ENCODE data around the gene FADS2.

FADS2 gene

DNA sequence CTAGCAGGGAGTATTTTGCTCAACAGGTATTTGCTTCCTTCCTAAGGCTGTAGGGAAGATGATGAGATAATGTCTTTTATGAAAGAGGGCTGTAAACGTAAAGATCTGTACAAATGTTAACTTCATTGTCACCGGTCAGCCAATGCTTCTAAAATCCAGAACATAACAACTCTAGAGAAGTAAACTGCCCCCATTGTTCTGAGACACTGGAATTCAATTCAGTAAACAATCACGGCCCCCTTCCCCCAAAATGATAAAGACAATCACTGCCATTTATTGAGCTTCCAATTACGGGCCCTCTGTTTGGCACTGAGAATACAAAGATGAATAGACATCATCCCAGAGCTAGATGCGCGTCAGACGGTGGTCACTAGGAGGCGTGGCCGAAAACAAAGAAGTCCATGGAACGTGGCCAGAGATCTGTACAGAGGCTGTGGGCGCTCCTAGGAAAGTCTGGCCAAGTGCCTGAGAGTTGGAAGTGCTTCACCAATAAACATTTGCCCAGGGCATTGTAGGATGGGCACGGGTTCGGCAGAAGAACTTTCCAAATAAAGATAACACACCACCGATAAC is 36.3 kb upstream of the FADS2 start:
- peaks cover 13% of the 10 kb centered on the region for H3K4me1 ChIP-seq
- peak; percentile 74 to 85 for DNase-seq (ENCODE audit: low spot score in 2 of 2)
- H3K36me3 ChIP-seq (replicated peaks), result peaks cover 70% of the 10 kb centered on the region
- in situ Hi-C loops (cut with MboI; ENCODE audit: low sequenced_read_pairs), result no loop called here
- H3K27me3 ChIP-seq (ENCODE audit: low read depth), result no peaks in the 10 kb centered on the region
- H3K4me3 ChIP-seq, result peak overlapping the region; percentile 95
- no peaks in the 10 kb centered on the region for H3K9me3 ChIP-seq

DNA sequence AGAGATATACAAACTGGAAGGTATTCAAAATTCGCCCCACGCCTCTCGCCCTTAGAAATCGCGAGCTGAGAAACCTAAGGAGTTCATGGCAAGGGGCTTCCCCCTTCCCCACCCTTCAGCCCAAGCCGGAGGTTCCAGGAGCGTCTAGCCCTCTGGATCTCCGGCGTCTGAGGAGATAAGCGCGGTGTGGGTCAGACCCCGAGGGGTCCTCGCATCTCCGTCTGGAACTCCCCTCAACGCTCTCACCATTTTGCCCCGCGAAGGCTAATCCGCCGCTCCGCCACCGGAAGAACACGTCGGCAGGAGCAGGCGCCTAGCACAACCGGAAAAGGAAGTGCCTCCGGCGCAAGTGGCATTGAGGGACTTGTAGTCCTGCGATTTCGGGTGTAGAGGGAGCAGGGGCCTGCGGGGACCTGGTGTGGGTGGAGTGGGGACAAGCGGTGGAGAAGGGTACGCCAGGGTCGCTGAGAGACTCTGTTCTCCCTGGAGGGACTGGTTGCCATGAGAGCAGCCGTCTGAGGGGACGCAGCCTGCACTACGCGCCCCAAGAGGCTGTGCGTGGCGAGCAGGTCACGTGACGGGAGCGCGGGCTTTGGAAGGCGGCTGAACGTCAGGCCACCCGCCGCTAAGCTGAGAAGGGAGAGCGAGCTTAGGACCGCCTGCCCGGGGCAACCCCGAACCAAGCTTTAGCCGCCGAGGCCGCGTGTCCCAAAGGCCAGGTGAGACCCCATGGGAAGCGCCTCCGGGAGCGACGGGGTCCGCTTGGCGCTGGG is 35.6 kb upstream of the FADS2 start, which contains the start of the genes FEN1 and TMEM258:
Gene FEN1 (plus strand): TSS at position 602 of the 773 bp plus-strand sequence. CDS start 2,451 bp downstream, outside the sequence.
Gene TMEM258 (minus strand): TSS at position 290 of the 773 bp plus-strand sequence. CDS start 41 bp downstream, at position 249.
- Histone ChIP-seq H3K4me3 (peak within 1 kb of the TSS; percentile 95), H3K9me3 (no peaks in the 10 kb centered on the region), H3K4me1 (peaks cover 16% of the 10 kb centered on the region), H3K36me3 (replicated peaks) (peaks cover 68% of the 10 kb centered on the region), H3K27me3 (ENCODE audit: low read depth) (no peaks in the 10 kb centered on the region)
- DNase-seq (ENCODE audit: low spot score in 2 of 2), result peak; percentile 90 to 93
- in situ Hi-C loops (cut with MboI; ENCODE audit: low sequenced_read_pairs), result no loop called here

GRCh38 chr11:61793083-61793828 is 34.8 kb upstream of the FADS2 start:
- peaks cover 18% of the 10 kb centered on the region for H3K4me1 ChIP-seq
- no peaks in the 10 kb centered on the region for H3K9me3 ChIP-seq
- H3K4me3 ChIP-seq, result peak overlapping the region; percentile 95
- H3K27me3 ChIP-seq (ENCODE audit: low read depth), result no peaks in the 10 kb centered on the region
- peak in 1 of 2 experiments; percentile 31 for DNase-seq (ENCODE audit: low spot score in 2 of 2)
- in situ Hi-C loops (cut with MboI; ENCODE audit: low sequenced_read_pairs), result no loop called here
- peaks cover 62% of the 10 kb centered on the region for H3K36me3 ChIP-seq (replicated peaks)

DNA sequence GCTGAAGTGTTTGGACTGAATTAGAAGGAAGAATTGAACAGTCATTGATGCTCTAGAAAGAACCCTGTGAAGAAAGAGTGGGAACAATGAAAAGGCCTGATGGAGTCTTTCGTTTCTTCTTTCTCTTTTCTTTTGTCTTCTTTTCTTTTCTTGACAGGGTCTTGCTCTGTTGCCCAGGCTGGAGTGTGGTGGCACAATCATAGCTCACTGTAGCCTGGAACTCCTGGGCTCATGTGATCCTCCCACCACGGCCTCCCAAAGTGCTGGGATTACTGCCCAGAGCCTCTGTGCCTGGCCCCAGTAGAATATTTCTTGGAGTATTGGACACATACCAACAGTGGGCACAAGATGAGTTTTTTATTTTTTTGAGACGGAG is 34.3 kb upstream of the FADS2 start:
- Histone ChIP-seq H3K4me1 (peaks cover 18% of the 10 kb centered on the region), H3K27me3 (ENCODE audit: low read depth) (no peaks in the 10 kb centered on the region), H3K9me3 (no peaks in the 10 kb centered on the region), H3K4me3 (peak overlapping the region; percentile 95), H3K36me3 (replicated peaks) (peaks cover 56% of the 10 kb centered on the region)
- in situ Hi-C loops (cut with MboI; ENCODE audit: low sequenced_read_pairs), result no loop called here
- no peak for DNase-seq (ENCODE audit: low spot score in 2 of 2)

DNA sequence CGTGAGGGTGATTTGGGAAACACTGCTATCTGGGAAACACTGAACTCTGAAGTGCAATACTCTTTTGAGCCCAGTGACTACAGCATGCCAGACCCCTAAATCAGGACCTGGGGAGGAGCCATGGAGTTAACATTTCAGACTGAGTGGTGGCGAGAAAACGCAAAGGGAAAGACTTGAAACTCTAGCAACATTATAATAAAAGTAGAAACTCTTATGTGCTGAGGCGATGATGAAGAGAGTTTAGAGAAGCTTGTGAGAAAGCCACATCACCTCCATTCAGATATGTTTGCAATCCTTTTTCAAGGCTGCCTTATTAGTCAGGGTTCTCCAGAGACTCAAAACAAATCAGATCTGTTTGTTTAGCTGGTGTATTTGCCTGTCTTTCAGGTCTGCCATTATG is 33.5 kb upstream of the FADS2 start:
- peak overlapping the region; percentile 95 for H3K4me3 ChIP-seq
- DNase-seq (ENCODE audit: low spot score in 2 of 2), result no peak
- H3K9me3 ChIP-seq, result no peaks in the 10 kb centered on the region
- H3K27me3 ChIP-seq (ENCODE audit: low read depth), result no peaks in the 10 kb centered on the region
- H3K36me3 ChIP-seq (replicated peaks), result peaks cover 54% of the 10 kb centered on the region
- in situ Hi-C loops (cut with MboI; ENCODE audit: low sequenced_read_pairs), result no loop called here
- H3K4me1 ChIP-seq, result peaks cover 18% of the 10 kb centered on the region

- H3K36me3 ChIP-seq (replicated peaks), result peaks cover 51% of the 10 kb centered on the region
- no peak for DNase-seq (ENCODE audit: low spot score in 2 of 2)
- peaks cover 18% of the 10 kb centered on the region for H3K4me1 ChIP-seq
- H3K27me3 ChIP-seq (ENCODE audit: low read depth), result no peaks in the 10 kb centered on the region
- H3K9me3 ChIP-seq, result no peaks in the 10 kb centered on the region
- no peak overlapping the region for H3K4me3 ChIP-seq
- in situ Hi-C loops (cut with MboI; ENCODE audit: low sequenced_read_pairs), result no loop called here
Observed at GRCh38 chr11:61795459-61795858, 32.6 kb upstream of the FADS2 start.

GRCh38 chr11:61795876-61796526 is 32.1 kb upstream of the FADS2 start:
- Histone ChIP-seq H3K4me1 (peaks cover 18% of the 10 kb centered on the region), H3K36me3 (replicated peaks) (peaks cover 53% of the 10 kb centered on the region), H3K27me3 (ENCODE audit: low read depth) (no peaks in the 10 kb centered on the region), H3K4me3 (no peak overlapping the region), H3K9me3 (no peaks in the 10 kb centered on the region)
- in situ Hi-C loops (cut with MboI; ENCODE audit: low sequenced_read_pairs), result no loop called here
- no peak for DNase-seq (ENCODE audit: low spot score in 2 of 2)

DNA sequence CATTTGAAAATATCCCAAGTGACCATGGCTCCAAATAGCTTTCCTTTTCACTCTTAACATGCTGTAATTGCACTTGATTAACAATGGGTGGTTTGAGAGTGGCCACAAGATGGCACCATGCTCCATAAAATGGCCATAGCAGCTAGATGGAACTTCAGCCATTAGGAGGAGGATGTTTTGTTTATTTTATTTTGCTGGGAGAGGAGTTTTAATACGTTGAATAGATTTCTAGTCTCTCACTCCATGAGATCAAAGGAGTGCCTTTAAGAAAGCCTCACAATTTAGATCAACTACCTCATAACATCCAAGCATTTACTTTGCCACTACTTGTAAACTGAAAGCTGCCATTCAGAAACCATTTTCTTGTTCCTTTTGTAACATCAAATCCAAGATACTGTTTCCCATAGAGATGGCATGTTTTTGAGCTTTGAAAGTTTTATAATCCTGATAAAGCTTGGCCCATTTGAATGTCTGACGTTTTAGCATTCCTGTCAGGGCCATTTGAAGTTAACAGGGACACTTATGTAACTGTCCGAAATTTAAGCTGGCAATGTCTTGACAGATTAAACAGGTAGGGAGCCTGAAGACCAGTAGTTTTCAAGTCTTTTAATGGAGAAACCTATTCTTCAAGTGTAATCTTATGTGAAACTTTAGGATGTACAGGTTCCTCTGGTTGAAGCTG is 30.7 kb upstream of the FADS2 start:
- no peaks in the 10 kb centered on the region for H3K9me3 ChIP-seq
- peaks cover 18% of the 10 kb centered on the region for H3K4me1 ChIP-seq
- in situ Hi-C loops (cut with MboI; ENCODE audit: low sequenced_read_pairs), result no loop called here
- peaks cover 66% of the 10 kb centered on the region for H3K36me3 ChIP-seq (replicated peaks)
- no peak overlapping the region for H3K4me3 ChIP-seq
- DNase-seq (ENCODE audit: low spot score in 2 of 2), result peak; percentile 76 to 79
- no peaks in the 10 kb centered on the region for H3K27me3 ChIP-seq (ENCODE audit: low read depth)

GRCh38 chr11:61799665-61800284 is 28.3 kb upstream of the FADS2 start:
- H3K4me3 ChIP-seq, result no peak overlapping the region
- peaks cover 5% of the 10 kb centered on the region for H3K4me1 ChIP-seq
- peaks cover 78% of the 10 kb centered on the region for H3K36me3 ChIP-seq (replicated peaks)
- no peak for DNase-seq (ENCODE audit: low spot score in 2 of 2)
- no peaks in the 10 kb centered on the region for H3K9me3 ChIP-seq
- in situ Hi-C loops (cut with MboI; ENCODE audit: low sequenced_read_pairs), result no loop called here
- H3K27me3 ChIP-seq (ENCODE audit: low read depth), result no peaks in the 10 kb centered on the region

GRCh38 chr11:61800331-61801281 is 27.5 kb upstream of the FADS2 start:
- no peaks in the 10 kb centered on the region for H3K9me3 ChIP-seq
- no peak for DNase-seq (ENCODE audit: low spot score in 2 of 2)
- peaks cover 5% of the 10 kb centered on the region for H3K4me1 ChIP-seq
- in situ Hi-C loops (cut with MboI; ENCODE audit: low sequenced_read_pairs), result no loop called here
- no peaks in the 10 kb centered on the region for H3K27me3 ChIP-seq (ENCODE audit: low read depth)
- peaks cover 78% of the 10 kb centered on the region for H3K36me3 ChIP-seq (replicated peaks)
- no peak overlapping the region for H3K4me3 ChIP-seq

GRCh38 chr11:61802605-61803004 is 25.5 kb upstream of the FADS2 start:
- in situ Hi-C loops (cut with MboI; ENCODE audit: low sequenced_read_pairs), result no loop called here
- Histone ChIP-seq H3K9me3 (no peaks in the 10 kb centered on the region), H3K4me3 (no peak overlapping the region), H3K36me3 (replicated peaks) (peaks cover 78% of the 10 kb centered on the region), H3K4me1 (peaks cover under 1% of the 10 kb centered on the region), H3K27me3 (ENCODE audit: low read depth) (no peaks in the 10 kb centered on the region)
- DNase-seq (ENCODE audit: low spot score in 2 of 2), result no peak

Data from HAP-1 (cell line).